ENCODE measurements around the gene RGS10. TPM values are rescaled to one million over a fixed set of nuclear protein-coding genes. Genes with fewer than 3 reads are reported as not detected.
"Not testable (repeated sequence)": the region's sequence is repeated elsewhere in the genome, so short reads cannot be mapped to it uniquely, and the experiment has no call there.

The RGS10 gene
- polyA plus RNA-seq, 3 donors, result 57.1 to 87.2 (median 75.8) TPM

DNA sequence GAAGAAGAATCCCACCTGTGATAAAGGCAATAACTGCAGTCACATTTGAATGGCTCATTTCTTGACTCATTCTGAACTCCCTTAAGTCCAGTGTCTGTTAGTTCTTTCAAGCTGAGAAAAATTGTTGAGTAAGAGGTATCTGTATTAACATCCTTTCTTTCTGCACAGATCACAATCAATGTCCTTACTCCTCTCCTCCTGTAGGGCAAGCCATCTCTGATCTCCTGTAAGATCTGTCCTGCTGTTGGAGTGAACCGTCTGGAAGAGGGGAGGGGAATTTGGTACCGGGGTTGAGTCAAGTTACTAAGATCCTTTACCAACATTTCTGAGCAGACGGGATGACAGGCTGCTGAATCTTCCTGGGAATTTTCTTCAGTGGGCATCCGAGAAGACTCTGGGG, 19.6 kb upstream of the RGS10 start:
- H3K27ac Mint-ChIP-seq, result no peak overlapping the region
- no peaks in the 10 kb centered on the region for H3K27me3 ChIP-seq (ENCODE audit: control insufficient read depth in 2 of 2, insufficient read depth in 2 of 2, low read length in 2 of 2)
- WGBS (ENCODE audit: insufficient coverage), result no CpG with 5 or more reads among the region's 4 CpGs

DNA sequence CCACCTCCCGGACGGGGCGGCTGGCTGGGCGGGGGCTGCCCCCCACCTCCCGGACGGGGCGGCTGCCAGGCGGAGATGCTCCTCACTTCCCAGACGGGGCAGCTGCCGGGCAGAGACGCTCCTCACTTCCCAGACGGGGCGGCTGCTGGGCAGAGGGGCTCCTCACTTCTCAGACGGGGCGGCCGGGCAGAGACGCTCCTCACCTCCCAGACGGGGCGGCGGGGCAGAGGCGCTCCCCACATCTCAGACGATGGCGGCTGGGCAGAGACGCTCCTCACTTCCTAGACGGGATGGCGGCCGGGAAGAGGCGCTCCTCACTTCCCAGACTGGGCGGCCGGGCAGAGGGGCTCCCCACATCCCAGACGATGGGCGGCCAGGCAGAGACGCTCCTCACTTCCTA, 17.0 kb upstream of the RGS10 start:
- H3K9me3 ChIP-seq (replicated peaks in 1 of 2; ENCODE audit: control insufficient read depth in 1 of 2, insufficient read depth in 1 of 2, low read length in 2 of 2); H3K4me1 Mint-ChIP-seq; H3K36me3 ChIP-seq (replicated peaks in 1 of 2; ENCODE audit: control insufficient read depth in 1 of 2, insufficient read depth in 2 of 2, low read length in 2 of 2); H3K27me3 ChIP-seq (ENCODE audit: control insufficient read depth in 2 of 2, insufficient read depth in 2 of 2, low read length in 2 of 2); H3K27me3 Mint-ChIP-seq (ENCODE audit: low read depth in 3 of 3); H3K4me3 Mint-ChIP-seq; H3K36me3 Mint-ChIP-seq; H3K27ac ChIP-seq (ENCODE audit: low read depth in 1 of 2, low read length in 2 of 2); H3K9ac ChIP-seq (ENCODE audit: insufficient read depth, low read length, poor library complexity, severe bottlenecking); H3K27ac Mint-ChIP-seq; DNase-seq; intact Hi-C loops (cut with micrococcal nuclease); H3K79me2 ChIP-seq (ENCODE audit: insufficient read depth, low read length); H3K9me3 Mint-ChIP-seq; H2AFZ ChIP-seq (ENCODE audit: insufficient read depth, low read depth, low read length, poor library complexity, severe bottlenecking); H3K4me3 ChIP-seq (replicated peaks in 1 of 3; ENCODE audit: low read depth in 2 of 3, low read length in 3 of 3); H4K20me1 ChIP-seq (ENCODE audit: insufficient read depth, low read length); H3K4me2 ChIP-seq (replicated peaks; ENCODE audit: extremely low read depth, low read length, poor library complexity, severe bottlenecking); H3K4me1 ChIP-seq (ENCODE audit: control insufficient read depth in 1 of 2, insufficient read depth in 2 of 2, low read length in 2 of 2): not testable (repeated sequence)
- 96% methylated on average over 13 of the region's 33 CpGs for WGBS (ENCODE audit: insufficient coverage)

More for the DNA sequence above, 19.6 kb upstream of the RGS10 start:
- H3K4me3 ChIP-seq (replicated peaks in 1 of 3; ENCODE audit: low read depth in 2 of 3, low read length in 3 of 3), result no peak overlapping the region
- no peaks in the 10 kb centered on the region for H3K36me3 Mint-ChIP-seq
- no peak overlapping the region for H3K4me2 ChIP-seq (replicated peaks; ENCODE audit: extremely low read depth, low read length, poor library complexity, severe bottlenecking)
- no peaks in the 10 kb centered on the region for H3K36me3 ChIP-seq (replicated peaks in 1 of 2; ENCODE audit: control insufficient read depth in 1 of 2, insufficient read depth in 2 of 2, low read length in 2 of 2)
- H3K27ac ChIP-seq (ENCODE audit: low read depth in 1 of 2, low read length in 2 of 2), result no peak overlapping the region
- H2AFZ ChIP-seq (ENCODE audit: insufficient read depth, low read depth, low read length, poor library complexity, severe bottlenecking), result no peak overlapping the region
- TF ChIP-seq, protein P1, sequence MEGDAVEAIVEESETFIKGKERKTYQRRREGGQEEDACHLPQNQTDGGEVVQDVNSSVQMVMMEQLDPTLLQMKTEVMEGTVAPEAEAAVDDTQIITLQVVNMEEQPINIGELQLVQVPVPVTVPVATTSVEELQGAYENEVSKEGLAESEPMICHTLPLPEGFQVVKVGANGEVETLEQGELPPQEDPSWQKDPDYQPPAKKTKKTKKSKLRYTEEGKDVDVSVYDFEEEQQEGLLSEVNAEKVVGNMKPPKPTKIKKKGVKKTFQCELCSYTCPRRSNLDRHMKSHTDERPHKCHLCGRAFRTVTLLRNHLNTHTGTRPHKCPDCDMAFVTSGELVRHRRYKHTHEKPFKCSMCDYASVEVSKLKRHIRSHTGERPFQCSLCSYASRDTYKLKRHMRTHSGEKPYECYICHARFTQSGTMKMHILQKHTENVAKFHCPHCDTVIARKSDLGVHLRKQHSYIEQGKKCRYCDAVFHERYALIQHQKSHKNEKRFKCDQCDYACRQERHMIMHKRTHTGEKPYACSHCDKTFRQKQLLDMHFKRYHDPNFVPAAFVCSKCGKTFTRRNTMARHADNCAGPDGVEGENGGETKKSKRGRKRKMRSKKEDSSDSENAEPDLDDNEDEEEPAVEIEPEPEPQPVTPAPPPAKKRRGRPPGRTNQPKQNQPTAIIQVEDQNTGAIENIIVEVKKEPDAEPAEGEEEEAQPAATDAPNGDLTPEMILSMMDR (IDR thresholded peaks at IDR 0.05), result no peak
- no peaks in the 10 kb centered on the region for H4K20me1 ChIP-seq (ENCODE audit: insufficient read depth, low read length)
- H3K4me1 ChIP-seq (ENCODE audit: control insufficient read depth in 1 of 2, insufficient read depth in 2 of 2, low read length in 2 of 2), result no peaks in the 10 kb centered on the region
- no peaks in the 10 kb centered on the region for H3K79me2 ChIP-seq (ENCODE audit: insufficient read depth, low read length)
- no peak overlapping the region for H3K4me3 Mint-ChIP-seq
- H3K9ac ChIP-seq (ENCODE audit: insufficient read depth, low read length, poor library complexity, severe bottlenecking), result no peak overlapping the region
- no peak for DNase-seq
- intact Hi-C loops (cut with micrococcal nuclease), result no loop called here
- no peaks in the 10 kb centered on the region for H3K9me3 ChIP-seq (replicated peaks in 1 of 2; ENCODE audit: control insufficient read depth in 1 of 2, insufficient read depth in 1 of 2, low read length in 2 of 2)
- no peaks in the 10 kb centered on the region for H3K4me1 Mint-ChIP-seq
- peaks cover 0 to 1% (median 0%) of the 10 kb centered on the region in 3 donors for H3K27me3 Mint-ChIP-seq (ENCODE audit: low read depth in 3 of 3)
- peaks cover 0 to 7% (median 2%) of the 10 kb centered on the region in 7 donors for H3K9me3 Mint-ChIP-seq

DNA sequence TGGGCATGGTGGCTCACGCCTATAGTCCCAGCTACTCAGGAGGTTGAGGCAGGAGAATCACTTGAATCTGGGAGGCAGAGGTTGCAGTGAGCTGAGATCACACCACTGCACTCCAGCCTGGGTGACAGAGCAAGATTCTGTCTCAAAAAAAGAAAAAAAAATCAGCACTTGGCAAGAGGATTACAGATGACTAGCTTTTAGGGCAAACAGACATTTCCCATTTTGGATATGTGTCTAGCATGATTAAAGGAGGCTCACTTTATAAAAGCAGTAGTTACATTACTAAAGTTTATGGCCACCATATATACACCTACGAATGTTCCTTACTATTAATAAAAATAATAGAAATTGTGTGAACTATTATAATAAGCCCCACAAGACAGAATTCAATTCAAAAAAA, 13.6 kb upstream of the RGS10 start:
- DNase-seq; H3K4me1 ChIP-seq (ENCODE audit: control insufficient read depth in 1 of 2, insufficient read depth in 2 of 2, low read length in 2 of 2); H3K36me3 Mint-ChIP-seq; H3K36me3 ChIP-seq (replicated peaks in 1 of 2; ENCODE audit: control insufficient read depth in 1 of 2, insufficient read depth in 2 of 2, low read length in 2 of 2); H3K9me3 Mint-ChIP-seq; H3K4me1 Mint-ChIP-seq; H4K20me1 ChIP-seq (ENCODE audit: insufficient read depth, low read length); H3K9me3 ChIP-seq (replicated peaks in 1 of 2; ENCODE audit: control insufficient read depth in 1 of 2, insufficient read depth in 1 of 2, low read length in 2 of 2); H3K27ac Mint-ChIP-seq; H3K4me3 Mint-ChIP-seq; H2AFZ ChIP-seq (ENCODE audit: insufficient read depth, low read depth, low read length, poor library complexity, severe bottlenecking); H3K4me2 ChIP-seq (replicated peaks; ENCODE audit: extremely low read depth, low read length, poor library complexity, severe bottlenecking); H3K79me2 ChIP-seq (ENCODE audit: insufficient read depth, low read length); intact Hi-C loops (cut with micrococcal nuclease); H3K9ac ChIP-seq (ENCODE audit: insufficient read depth, low read length, poor library complexity, severe bottlenecking); H3K27ac ChIP-seq (ENCODE audit: low read depth in 1 of 2, low read length in 2 of 2); H3K27me3 ChIP-seq (ENCODE audit: control insufficient read depth in 2 of 2, insufficient read depth in 2 of 2, low read length in 2 of 2); H3K27me3 Mint-ChIP-seq (ENCODE audit: low read depth in 3 of 3); H3K4me3 ChIP-seq (replicated peaks in 1 of 3; ENCODE audit: low read depth in 2 of 3, low read length in 3 of 3): not testable (repeated sequence)
- WGBS (ENCODE audit: insufficient coverage), result 91% methylated on average over 1 of the region's 2 CpGs
